Measurements from ENCODE around the gene ZNF274.

DNA sequence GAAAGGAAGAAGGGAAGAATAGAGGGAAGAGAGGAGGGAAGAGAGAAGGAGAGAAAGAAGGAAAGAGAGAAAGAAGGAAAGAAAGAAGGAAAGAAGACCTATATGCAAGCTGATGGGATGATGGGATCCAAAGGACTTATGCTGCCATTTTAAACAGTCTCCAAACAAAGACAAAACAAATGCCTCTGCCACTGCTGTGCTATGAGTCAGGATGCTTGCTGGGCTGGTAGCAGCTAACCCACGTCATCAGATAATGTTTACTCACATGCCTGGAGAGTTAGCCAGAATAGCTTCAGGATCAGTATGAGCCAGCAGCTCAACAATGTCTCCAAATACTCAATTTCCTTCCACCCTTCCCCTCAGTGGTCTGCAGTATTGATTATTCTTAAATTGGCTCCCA is 12.0 kb upstream of the ZNF274 start:
- TF ChIP-seq, protein P1, sequence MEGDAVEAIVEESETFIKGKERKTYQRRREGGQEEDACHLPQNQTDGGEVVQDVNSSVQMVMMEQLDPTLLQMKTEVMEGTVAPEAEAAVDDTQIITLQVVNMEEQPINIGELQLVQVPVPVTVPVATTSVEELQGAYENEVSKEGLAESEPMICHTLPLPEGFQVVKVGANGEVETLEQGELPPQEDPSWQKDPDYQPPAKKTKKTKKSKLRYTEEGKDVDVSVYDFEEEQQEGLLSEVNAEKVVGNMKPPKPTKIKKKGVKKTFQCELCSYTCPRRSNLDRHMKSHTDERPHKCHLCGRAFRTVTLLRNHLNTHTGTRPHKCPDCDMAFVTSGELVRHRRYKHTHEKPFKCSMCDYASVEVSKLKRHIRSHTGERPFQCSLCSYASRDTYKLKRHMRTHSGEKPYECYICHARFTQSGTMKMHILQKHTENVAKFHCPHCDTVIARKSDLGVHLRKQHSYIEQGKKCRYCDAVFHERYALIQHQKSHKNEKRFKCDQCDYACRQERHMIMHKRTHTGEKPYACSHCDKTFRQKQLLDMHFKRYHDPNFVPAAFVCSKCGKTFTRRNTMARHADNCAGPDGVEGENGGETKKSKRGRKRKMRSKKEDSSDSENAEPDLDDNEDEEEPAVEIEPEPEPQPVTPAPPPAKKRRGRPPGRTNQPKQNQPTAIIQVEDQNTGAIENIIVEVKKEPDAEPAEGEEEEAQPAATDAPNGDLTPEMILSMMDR (IDR thresholded peaks at IDR 0.05 in 8 of 11, conservative IDR thresholded peaks at IDR 0.05 in 3 of 11), result no peak
- no peak for TF ChIP-seq POLR2A (IDR thresholded peaks at IDR 0.05)
- TF ChIP-seq POLR2AphosphoS5 (IDR thresholded peaks at IDR 0.05), result no peak
